PC-9 (cell line): ENCODE measurements around the gene TMEM219. TPM values are rescaled to one million over a fixed set of nuclear protein-coding genes. Genes with fewer than 3 reads are reported as not detected.
A peak's percentile ranks its signal among the peaks of the same experiment; 100 is the strongest.
"Not testable (repeated sequence)": the region's sequence is repeated elsewhere in the genome, so short reads cannot be mapped to it uniquely, and the experiment has no call there.

Experiments
- BruUV-seq: library from RNA; stranded (reverse); fragments of 400-500 nt; replicated peaks from 2 replicates; lab custom pipeline; 2021; lab: Mats Ljungman, UMichigan
- CTCF ChIA-PET: fragments of 300-600 bp; sonication (Branson Sonifier 250); formaldehyde crosslinking; loops from one replicate; lab custom pipeline; 2022; ENCODE audit warnings: antibody characterized with exemption; lab: Charles Lee
- POLR2A ChIA-PET: fragments of 300-600 bp; sonication (Branson Sonifier 250); formaldehyde crosslinking; loops from one replicate; lab custom pipeline; 2022; ENCODE audit warnings: antibody characterized with exemption; ENCODE audit not compliant: unreplicated experiment; lab: Charles Lee
- DNase-seq, 2 experiments: peaks; one replicate each; pipeline versions ENCODE4 v3.0.0 to v3.0.0-alpha.2; 2015 to 2022; ENCODE audit warnings: mixed read lengths in 1 of 2
- H2AFZ ChIP-seq: fragments of 200-600 bp; sonication (generic); 2 replicates; pipeline ENCODE4 v1.8.1; 2017; ENCODE audit warnings: antibody characterized with exemption
- H3F3A ChIP-seq: fragments of 200-600 bp; sonication (generic); 2 replicates; pipeline ENCODE4 v1.8.1; 2017; ENCODE audit warnings: antibody characterized with exemption, mild to moderate bottlenecking, low read depth; ENCODE audit not compliant: insufficient read depth
- H3K27ac ChIP-seq: fragments of 200-600 bp; sonication (generic); 2 replicates; pipeline ENCODE4 v1.6.1; 2016; ENCODE audit warnings: mixed run types
- H3K27me3 ChIP-seq: fragments of 200-600 bp; sonication (generic); 2 replicates; pipeline ENCODE4 v1.6.1; 2016; ENCODE audit warnings: low read depth, mixed run types; ENCODE audit not compliant: insufficient read depth
- H3K36me3 ChIP-seq: fragments of 200-600 bp; sonication (generic); 2 replicates; pipeline ENCODE4 v1.6.1; 2016; ENCODE audit warnings: low read depth, mixed run types
- H3K4me1 ChIP-seq: fragments of 200-600 bp; sonication (generic); replicated peaks from 2 replicates; pipeline ENCODE4 v1.6.1; 2016; ENCODE audit warnings: mixed run types; ENCODE audit not compliant: insufficient read depth
- H3K4me2 ChIP-seq: fragments of 200-600 bp; sonication (generic); 2 replicates; pipeline ENCODE4 v1.6.1; 2017; ENCODE audit warnings: mixed run types
- H3K4me3 ChIP-seq: fragments of 200-600 bp; sonication (generic); 2 replicates; pipeline ENCODE4 v1.6.1; 2016; ENCODE audit warnings: mixed run types
- H3K79me2 ChIP-seq: fragments of 200-600 bp; sonication (generic); 2 replicates; pipeline ENCODE4 v1.6.1; 2017; ENCODE audit warnings: low read depth, mixed run types
- H3K9me2 ChIP-seq: fragments of 200-600 bp; sonication (generic); 2 replicates; pipeline ENCODE4 v1.8.1; 2017; ENCODE audit warnings: mild to moderate bottlenecking; ENCODE audit not compliant: insufficient read depth
- H3K9me3 ChIP-seq: fragments of 200-600 bp; sonication (generic); 2 replicates; pipeline ENCODE4 v1.8.1; 2016; ENCODE audit warnings: low read depth; ENCODE audit not compliant: insufficient read depth
- H4K20me1 ChIP-seq: fragments of 200-600 bp; sonication (generic); 2 replicates; pipeline ENCODE4 v1.8.1; 2017; ENCODE audit not compliant: insufficient read depth
- CTCF ChIP-seq: fragments of 200-600 bp; sonication (generic); conservative IDR thresholded peaks from 2 replicates; pipeline ENCODE4 v1.6.1; 2017; ENCODE audit warnings: mixed run types, antibody characterized with exemption, mild to moderate bottlenecking, moderate library complexity
- EZH2 ChIP-seq: fragments of 200-600 bp; sonication (generic); IDR thresholded peaks from 2 replicates; pipeline ENCODE4 v1.8.0; 2017; ENCODE audit warnings: antibody characterized with exemption, low read depth
- intact Hi-C: fragments of 100-400 bp; cut with micrococcal nuclease; formaldehyde crosslinking; loops from one replicate; pipeline ENCODE4 v1.10.0; 2022; ENCODE audit not compliant: unreplicated experiment
- total RNA-seq: library from RNA; stranded (reverse); gene quantifications from 2 replicates; pipeline ENCODE4 v1.2.3, GENCODE V29; 2021

The TMEM219 gene
- total RNA-seq, 1 experiment from 2014 or later, result 141 TPM

- H3K9me2 ChIP-seq, result no peaks in the 10 kb centered on the region
- peak overlapping the region; percentile 97 for H2AFZ ChIP-seq
- ChIA-PET CTCF (interaction anchor here (0.5 to 0.6 kb wide), 2 partner anchors 108 to 226 kb away, joined by 3 to 5 read pairs; no protein-coding TSS in a partner anchor), POLR2A (interaction anchor here (0.5 to 1.7 kb wide), 4 partner anchors 47 to 1403 kb away, joined by 3 to 22 read pairs (median 7); partner anchors contain the start of gene TAOK2)
- peaks cover 23% of the 10 kb centered on the region for H3K4me1 ChIP-seq
- no peaks in the 10 kb centered on the region for H3K9me3 ChIP-seq
- intact Hi-C loops, result loop anchor here (5.0 kb wide), 1 partner anchor 70 kb away; the partner anchor contains the start of genes HIRIP3 and INO80E
- H3K79me2 ChIP-seq, result peaks cover 38% of the 10 kb centered on the region
- H3K36me3 ChIP-seq, result no peaks in the 10 kb centered on the region
- no TSS peak for BruUV-seq
- peaks cover 14% of the 10 kb centered on the region; the same call in 1 of the 2 replicates for H3F3A ChIP-seq
- H3K27ac ChIP-seq, result no peak overlapping the region
- H3K4me3 ChIP-seq, result peak overlapping the region; percentile 84
- no peaks in the 10 kb centered on the region for H4K20me1 ChIP-seq
- peak overlapping the region; percentile 99 for H3K4me2 ChIP-seq
- H3K27me3 ChIP-seq, result no peaks in the 10 kb centered on the region
- no peak for DNase-seq
- no peak for TF ChIP-seq CTCF
- no peak for TF ChIP-seq EZH2
Measured at GRCh38 chr16:29927070-29927905, 34.6 kb upstream of the TMEM219 start.

- H4K20me1 ChIP-seq, H3K9me2 ChIP-seq, POLR2A ChIA-PET, DNase-seq, H3K4me3 ChIP-seq, H3K4me1 ChIP-seq, H3K27me3 ChIP-seq, intact Hi-C loops, BruUV-seq, H3K79me2 ChIP-seq, H3K4me2 ChIP-seq, H2AFZ ChIP-seq, H3K36me3 ChIP-seq, H3K27ac ChIP-seq, CTCF ChIA-PET, H3K9me3 ChIP-seq: not testable (repeated sequence)
- H3F3A ChIP-seq, result peaks cover 12% of the 10 kb centered on the region
Measured at GRCh38 chr16:29931750-29932149, 30.1 kb upstream of the TMEM219 start.

GRCh38 chr16:29940656-29941055, 21.2 kb upstream of the TMEM219 start:
- intact Hi-C loops, result no loop called here
- Histone ChIP-seq H3F3A (peaks cover 32% of the 10 kb centered on the region), H4K20me1 (no peaks in the 10 kb centered on the region), H3K9me2 (no peaks in the 10 kb centered on the region), H3K4me2 (no peak overlapping the region), H3K4me3 (no peak overlapping the region), H3K27me3 (no peaks in the 10 kb centered on the region), H3K27ac (no peak overlapping the region), H3K36me3 (no peaks in the 10 kb centered on the region), H3K4me1 (peaks cover 26% of the 10 kb centered on the region), H2AFZ (no peak overlapping the region), H3K9me3 (no peaks in the 10 kb centered on the region), H3K79me2 (no peaks in the 10 kb centered on the region)
- DNase-seq, result no peak
- CTCF ChIA-PET, result interaction anchor here (0.7 kb wide), 1 partner anchor 12 kb away, joined by 3 read pairs; no protein-coding TSS in a partner anchor
- POLR2A ChIA-PET, result no interaction called here
- no TSS peak for BruUV-seq
- TF ChIP-seq CTCF (no peak), EZH2 (no peak)
